Midbrain (tissue), 1 donor: ENCODE results near the gene ST8SIA2.

Experiments used
- DNase-seq: peaks from one replicate; lab custom pipeline; 2025; lab: John Stamatoyannopoulos, UW

Gene ST8SIA2

DNA sequence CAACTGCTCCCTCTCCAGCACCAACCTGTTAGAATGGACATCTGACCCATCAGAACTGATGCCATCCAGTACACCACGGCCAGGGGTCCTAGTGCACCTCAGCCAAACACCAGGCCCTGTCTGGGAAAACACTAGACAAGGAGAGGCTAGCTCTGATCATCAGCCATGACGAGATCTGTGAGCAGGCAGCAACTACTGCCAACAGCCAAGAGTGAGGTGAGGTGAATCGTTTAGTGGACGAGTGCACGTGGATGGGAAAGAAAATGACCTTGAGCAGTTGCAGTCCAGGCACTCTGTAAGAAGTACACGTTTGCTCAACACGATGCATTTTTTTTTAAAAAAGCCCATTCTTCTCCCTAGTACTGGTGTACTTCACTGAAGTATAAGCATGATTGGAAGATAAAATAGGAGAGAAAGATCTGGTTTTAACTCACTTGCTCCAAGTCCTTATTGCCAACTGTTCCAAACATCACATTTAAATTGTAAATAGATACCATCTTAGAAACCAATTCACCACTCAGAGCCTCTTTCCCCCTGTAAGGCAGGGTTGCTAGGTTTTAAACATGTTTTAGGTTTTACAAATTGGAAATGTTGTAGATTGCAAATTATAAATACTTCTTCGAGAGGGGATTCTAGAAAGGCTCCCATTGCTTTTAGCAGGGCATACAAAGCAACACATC lies 5.7 kb downstream of the ST8SIA2 start:
- no peak for DNase-seq

DNA sequence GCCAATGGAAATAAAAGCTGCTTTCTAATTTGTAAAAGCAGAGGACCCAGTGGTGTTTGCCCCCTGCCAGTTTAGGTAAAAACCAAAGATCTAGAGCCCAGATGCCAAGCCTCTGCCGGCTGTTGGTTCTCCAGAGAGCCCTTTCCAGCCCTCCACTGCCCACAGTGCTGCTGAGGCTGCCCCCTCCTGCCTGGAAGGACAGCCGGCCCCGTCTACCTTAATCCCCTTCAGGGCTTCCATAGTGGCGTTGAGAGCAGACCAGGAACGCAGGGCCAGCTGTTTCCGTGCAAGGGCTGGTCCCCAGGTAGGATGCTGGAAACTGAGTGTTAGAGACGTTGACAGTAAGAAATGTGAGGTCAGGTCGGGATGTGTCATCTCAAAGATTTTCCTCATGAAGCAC lies 6.9 kb downstream of the ST8SIA2 start:
- no peak for DNase-seq

GRCh38 chr15:92400980-92401787 lies 7.5 kb downstream of the ST8SIA2 start:
- DNase-seq, result no peak

DNA sequence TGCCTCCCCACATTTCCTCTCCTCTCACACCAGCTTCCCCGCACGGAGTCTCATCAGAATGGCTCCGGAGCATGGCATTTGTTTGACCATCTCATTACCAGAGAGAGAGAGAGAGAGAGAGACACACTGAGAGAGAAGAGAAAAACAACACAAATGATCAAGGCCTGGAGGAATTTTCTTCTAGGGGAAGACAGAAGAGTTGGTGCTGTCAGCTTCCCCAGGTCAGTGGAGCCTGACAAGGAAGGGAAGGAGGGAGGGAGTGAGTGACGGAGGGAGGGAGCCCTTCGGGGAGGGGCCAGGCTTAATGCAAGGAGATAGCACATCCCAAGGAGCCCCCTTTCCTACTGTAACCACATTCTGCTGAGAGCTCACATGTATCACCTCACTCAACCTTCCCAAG lies 9.1 kb downstream of the ST8SIA2 start:
- no peak for DNase-seq

DNA sequence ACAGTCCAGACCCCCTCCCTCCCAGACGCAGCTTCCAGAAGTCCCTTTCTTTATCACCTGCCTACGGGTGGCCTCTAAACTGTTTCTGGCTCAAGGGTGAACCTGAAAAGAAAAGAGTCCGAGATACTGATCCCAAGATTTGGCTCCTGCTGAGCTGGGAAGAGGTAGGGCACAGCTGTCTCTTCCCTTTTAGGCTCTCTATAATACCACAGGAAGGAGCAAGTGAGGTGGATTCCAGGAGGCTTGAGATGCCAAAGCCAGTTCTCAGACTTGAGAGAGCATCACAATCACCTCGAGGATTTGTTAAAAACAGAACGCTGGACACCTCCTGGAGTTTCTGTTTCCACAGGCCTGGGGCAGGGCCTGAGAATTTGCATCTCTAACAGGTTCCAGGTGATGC lies 12.3 kb downstream of the ST8SIA2 start:
- no peak for DNase-seq

DNA sequence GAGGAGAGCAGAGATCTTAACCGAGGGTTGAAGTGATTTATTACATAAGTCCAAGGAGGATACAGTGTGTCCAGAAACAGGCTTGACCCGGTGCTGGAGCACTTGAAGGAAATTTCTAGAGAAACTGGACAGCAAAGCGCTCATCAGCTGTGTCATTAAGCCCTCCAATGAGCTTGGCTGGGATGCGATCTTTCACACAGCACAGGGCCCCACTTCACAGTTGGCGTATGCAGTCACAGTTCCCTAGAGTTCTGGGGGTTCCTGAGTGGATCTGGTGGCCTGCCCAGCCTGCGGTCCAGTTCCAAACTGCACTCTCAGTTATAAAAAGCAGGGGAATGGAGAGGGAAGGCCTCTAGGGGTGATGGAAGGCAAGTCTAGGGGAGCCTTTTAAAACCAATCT lies 13.6 kb downstream of the ST8SIA2 start:
- no peak for DNase-seq

- DNase-seq, result no peak
Observed at GRCh38 chr15:92407916-92408315, 14.2 kb downstream of the ST8SIA2 start.

DNA sequence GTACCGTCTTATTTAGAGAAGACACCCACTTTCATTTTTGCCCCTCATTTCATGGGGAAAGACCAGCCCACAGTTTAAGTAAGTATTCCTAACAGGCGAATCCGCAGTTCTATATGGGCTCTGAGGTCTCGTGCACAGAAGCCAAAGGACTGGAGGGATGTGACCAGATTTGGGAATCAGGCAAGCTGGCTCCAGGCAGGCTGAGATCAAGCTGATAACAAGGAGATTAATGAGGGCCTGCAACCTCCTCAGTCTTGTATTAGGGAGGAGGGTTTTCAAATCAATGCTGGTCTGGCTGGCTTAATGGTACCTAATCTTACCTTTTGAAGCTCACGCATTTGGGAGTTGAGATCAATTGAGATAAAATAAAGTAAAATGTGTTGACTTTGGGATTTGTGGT lies 15.3 kb downstream of the ST8SIA2 start:
- DNase-seq, result no peak

DNA sequence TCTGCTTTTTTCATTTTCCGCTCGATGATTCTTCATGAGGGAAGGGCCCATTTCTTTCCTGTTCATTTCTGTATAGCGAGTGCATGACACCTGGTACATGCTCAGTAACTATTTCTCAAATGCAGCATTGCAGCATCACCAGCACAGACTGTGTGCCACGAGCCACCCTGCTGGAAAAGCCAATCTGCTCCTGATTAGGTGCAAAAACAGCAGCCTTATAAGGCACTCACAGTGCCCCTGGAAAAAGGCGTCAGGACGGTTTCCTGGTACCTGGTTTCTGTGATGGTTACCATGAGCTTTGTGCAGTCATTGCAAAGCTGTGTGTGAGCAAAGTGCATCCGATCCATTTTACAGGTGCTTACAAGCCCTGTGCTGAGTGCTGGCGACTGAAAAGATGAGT lies 15.8 kb downstream of the ST8SIA2 start:
- no peak for DNase-seq

DNA sequence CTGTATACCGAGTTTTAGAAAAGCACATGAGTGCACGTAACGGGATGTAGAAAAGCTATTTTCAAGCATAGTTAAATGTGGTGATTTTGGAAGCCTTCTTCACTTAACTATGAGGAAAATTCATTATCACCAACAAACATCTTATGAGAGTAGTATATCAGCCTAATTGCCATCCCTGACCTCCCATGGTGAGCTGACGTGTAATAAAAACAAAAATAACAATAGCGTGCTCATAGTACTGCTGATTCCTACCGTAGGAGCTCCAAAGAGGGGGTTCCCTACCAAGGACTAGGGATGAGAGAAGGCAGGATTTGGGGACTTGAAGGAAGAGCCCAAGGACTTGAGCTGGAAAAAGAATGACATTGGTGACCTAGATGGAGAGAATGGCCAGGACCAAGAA lies 16.9 kb downstream of the ST8SIA2 start:
- DNase-seq, result no peak

DNA sequence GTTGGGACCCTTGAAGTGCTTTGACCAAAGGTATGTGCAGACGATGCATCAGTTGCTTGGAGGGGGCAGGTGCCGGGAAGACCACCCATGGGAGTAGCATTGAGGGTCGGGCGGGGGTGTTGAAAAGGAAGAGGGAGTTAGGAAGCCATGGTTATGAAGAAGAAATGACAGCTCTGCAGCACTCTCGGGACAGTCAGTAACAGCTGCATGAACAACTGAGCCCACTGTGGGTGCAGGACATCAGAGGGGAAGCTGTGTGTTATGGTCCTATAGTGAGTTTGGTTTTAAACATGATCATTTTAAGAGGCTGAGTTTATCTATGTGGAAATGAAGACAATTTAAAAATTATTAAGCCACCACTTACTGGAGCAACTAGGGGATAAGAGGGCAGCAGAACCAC lies 17.6 kb downstream of the ST8SIA2 start:
- no peak for DNase-seq

DNA sequence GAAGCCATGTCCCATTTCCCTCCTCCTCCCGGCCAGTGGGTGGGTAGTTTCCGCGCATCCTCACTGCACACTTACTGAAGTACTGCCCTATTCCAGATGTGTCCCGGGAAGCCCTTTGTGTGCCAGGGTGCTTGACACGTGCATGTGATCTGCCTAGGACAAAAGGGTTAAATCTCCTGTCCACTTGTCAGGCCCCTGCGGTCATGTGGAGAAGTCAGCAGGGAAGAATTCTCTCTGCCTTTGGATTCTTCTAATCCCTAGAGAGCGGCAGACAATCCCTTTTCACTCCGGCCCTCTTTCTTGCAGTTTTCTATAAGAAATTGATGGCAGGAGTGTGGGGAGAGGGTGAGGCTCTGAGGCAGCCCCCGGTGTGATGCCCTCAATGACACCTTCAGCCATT lies 19.8 kb downstream of the ST8SIA2 start:
- no peak for DNase-seq

DNA sequence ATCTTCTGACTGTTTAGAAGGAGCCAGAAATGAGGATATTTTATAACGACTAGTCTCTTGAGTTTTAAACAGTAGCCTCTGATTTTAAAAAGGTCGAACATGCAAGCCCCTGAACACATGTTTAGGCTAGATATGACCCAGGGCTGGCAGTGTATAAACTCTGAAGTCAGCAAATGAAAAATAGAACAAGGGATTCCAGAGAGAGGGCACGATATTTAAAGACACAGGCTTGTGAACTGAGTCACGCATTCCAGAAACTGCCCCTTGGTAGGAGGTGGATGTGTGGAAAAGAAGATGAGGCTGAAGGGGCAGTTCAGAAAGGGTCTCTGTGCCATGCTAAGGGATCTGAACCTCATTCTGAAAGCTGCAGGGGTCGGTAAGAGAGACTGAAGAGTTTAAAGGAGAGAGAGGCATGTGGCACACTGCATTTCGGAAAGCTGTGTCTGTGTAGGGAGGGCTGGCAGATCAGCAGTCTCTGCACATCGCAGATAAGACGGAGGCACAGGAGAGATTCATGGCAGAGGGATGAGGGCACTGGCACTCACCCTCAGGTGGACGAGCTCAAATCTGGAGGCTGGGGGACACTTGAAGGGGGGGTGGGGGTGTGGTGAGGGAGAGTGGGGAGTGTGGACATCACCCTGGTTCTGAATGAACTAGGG lies 22.1 kb downstream of the ST8SIA2 start:
- DNase-seq, result no peak

- DNase-seq, result no peak
Observed at GRCh38 chr15:92416557-92416956, 22.9 kb downstream of the ST8SIA2 start.

DNA sequence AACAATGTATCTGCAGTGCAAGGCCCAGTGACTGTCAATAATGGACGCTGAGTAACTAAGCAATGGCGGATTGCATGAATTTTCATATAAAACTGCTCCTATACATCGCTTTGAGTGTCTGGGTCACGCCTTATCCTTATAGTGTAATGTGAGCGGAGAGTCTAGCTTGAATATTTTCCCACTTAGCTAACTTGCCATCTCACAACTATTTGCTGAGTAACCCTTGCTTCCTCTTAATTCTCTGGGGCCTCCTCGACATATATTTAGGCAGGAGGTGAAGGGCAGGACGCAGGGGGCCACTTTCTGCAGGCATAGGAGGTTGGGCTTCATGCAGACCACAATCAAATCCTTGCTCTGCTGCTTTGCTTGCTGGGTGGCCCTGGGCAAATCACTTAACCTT lies 24.0 kb downstream of the ST8SIA2 start:
- no peak for DNase-seq

DNA sequence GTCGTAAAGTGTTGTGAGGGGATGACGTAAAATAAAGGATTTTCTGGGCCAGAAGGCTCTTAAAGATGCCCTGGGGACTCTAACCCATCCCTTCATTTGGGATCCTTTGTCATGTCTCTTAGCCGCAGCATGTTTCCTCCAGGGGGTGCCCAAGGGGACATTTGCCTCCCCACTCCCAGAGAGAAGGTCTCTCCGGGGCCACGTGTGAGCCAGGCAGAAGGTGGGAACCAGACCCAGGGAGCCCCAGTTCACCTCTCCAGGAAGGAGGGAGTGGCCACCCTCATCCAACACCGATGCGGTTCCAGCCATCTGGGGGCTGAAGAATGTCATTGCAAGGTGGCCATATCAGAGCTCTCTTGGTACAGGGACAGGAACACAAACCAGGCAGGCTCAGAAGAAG lies 25.2 kb downstream of the ST8SIA2 start:
- no peak for DNase-seq

DNA sequence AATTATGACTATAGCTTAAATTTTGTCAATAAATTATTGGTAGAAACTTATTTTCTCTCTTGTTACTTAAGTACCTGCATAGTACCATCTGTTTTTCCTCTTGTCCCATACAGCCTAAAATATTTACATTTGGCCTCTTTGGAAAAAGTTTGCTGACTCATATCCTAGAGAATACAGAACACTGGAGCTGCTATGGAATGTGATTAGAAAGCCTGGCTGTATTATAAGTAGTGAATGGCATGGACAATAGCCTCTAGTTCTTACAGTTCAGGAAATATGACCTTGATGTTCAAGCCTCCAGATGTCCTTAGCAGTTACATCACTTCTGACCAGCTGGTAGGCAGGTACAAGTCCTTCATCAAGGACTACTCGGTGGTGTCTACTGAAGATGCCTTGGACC lies 28.3 kb downstream of the ST8SIA2 start:
- no peak for DNase-seq

DNA sequence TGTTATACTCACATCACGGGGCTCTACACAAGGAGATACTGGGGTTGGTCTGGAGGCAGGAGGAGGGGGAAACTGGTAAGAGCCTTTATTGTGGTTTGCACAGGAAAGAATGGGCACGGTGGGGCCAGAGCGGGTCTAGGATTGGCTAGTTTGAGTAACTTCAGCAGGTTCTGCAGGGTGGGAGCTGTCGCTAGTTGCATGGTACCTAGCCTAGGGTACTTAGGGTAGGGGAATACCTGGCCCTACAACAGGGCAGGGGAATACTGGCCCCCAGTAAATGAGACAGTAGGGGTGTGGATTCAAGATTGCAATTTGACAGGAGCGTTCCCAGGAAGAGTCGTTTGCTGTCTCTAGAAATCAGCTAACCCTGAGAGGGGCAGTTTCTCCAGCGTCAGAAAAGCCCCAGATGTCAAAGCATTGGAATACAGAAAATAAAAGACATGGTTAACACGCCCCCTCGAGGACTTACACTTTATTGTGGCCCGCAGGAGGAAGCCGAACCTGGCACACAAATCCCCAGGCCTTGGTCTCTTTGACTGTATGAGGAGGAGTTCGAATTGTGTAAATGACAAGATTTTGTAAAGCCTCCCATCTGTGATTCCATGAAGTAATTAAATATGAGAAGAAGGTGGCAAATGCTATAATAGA lies 32.0 kb downstream of the ST8SIA2 start:
- DNase-seq, result no peak

DNA sequence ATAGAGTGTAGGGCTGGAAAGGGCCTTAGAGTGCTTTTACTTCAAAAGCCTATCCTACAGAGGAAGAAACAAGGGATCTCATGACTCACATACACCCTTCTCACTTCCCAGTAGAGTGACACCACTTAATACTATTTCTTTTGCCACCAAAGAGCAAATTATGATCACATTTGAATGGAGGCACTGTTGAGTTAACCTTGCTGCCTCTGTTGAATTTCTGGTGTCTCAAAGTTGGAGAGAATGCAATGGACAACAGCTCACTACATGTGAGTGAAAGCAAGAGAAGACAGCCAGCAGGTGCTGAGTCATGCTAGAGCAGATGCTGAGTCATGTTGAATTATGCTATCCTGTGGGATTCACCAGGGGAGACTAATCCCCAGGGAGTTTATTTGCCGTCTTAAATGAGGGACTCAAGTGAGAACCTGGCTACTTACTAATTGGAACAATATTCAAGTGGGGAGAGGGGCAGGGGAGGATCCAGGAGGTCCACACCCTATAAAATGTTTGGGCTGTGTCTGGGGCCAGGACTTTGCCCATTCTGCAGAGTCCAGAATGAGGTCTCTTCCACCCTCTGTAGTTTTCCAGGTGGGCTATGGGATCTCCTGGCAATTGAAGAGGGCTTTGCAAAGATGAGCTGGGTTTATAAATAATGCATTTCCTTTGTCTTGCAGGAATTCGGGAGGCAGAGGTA lies 35.8 kb downstream of the ST8SIA2 start:
- no peak for DNase-seq

DNA sequence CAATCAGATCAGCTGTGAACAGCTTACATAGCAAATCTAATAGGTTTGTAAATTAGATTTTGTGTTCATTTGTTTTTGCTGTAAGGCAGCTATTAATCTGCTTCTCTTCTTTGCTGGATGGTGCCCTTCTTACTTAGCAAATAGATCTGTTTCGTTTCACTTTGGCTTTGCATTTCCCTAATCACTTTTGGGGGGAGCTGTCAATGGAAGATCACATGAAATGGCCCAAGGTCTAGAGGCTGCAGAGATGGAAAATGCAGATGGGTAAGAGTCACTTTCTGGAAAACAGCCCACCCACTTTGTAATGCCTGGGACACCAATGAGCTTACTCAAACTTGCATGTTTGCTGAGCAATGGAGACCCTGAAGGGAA lies 36.4 kb downstream of the ST8SIA2 start:
- DNase-seq, result no peak

DNA sequence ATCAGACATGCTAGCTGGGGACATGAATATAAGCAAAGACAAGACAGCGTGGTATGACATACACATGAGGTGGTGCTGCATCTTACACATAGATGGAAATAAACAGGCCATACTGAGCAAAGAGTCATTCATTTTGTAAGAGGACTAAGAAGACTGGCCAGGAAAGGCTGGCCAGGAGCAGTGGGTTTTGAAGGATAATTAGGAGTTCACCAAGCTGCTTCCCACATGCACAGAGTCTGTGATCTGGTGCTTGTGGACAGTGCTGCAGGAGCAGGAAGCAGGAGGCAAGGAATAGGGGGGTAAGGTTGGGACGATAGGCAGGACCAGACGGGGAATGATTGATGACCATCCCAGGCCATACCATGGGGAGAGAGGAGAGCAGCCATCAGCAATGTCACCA lies 41.5 kb downstream of the ST8SIA2 start:
- no peak for DNase-seq

- no peak for DNase-seq
Observed at GRCh38 chr15:92438471-92438870, 44.8 kb downstream of the ST8SIA2 start.
